GM12878 (cell line): ENCODE measurements around the gene RAPGEF6.

ENCODE experiments used
- EP300 ChIP-seq, 2 experiments: fragments of 150-350 bp in 1 of 2; IDR thresholded peaks; 2 replicates each; pipeline ENCODE4 v1.6.1; 2011 to 2012; ENCODE audit warnings: low read depth in 2 of 2, low read length in 2 of 2, borderline replicate concordance in 1 of 2, improper control_type of control experiment in 1 of 2, inconsistent platforms in 1 of 2; ENCODE audit not compliant: control insufficient read depth in 1 of 2
- TF ChIP-seq, protein P1 (sequence below): fragments of 450-650 bp; IDR thresholded peaks from 2 replicates; pipeline ENCODE4 v1.6.1; 2017; ENCODE audit warnings: mild to moderate bottlenecking
- TF ChIP-seq, protein P2 (sequence below), 3 experiments: IDR thresholded peaks in 2 of 3; conservative IDR thresholded peaks in 1 of 3; 2 replicates each; pipeline ENCODE4 v1.5.1; 2011; ENCODE audit warnings: low read depth in 3 of 3, low read length in 3 of 3, mild to moderate bottlenecking in 3 of 3, control low read depth in 2 of 3, moderate library complexity in 2 of 3, inconsistent platforms in 1 of 3, mixed read lengths in 1 of 3; ENCODE audit not compliant: control insufficient read depth in 2 of 3, insufficient read depth in 1 of 3; ENCODE audit errors: extremely low read depth in 1 of 3
- TF ChIP-seq, protein P3 (sequence below): IDR thresholded peaks from 2 replicates; pipeline ENCODE4 v1.6.1; 2012; ENCODE audit warnings: low read depth, low read length, improper control_type of control experiment

DNA sequence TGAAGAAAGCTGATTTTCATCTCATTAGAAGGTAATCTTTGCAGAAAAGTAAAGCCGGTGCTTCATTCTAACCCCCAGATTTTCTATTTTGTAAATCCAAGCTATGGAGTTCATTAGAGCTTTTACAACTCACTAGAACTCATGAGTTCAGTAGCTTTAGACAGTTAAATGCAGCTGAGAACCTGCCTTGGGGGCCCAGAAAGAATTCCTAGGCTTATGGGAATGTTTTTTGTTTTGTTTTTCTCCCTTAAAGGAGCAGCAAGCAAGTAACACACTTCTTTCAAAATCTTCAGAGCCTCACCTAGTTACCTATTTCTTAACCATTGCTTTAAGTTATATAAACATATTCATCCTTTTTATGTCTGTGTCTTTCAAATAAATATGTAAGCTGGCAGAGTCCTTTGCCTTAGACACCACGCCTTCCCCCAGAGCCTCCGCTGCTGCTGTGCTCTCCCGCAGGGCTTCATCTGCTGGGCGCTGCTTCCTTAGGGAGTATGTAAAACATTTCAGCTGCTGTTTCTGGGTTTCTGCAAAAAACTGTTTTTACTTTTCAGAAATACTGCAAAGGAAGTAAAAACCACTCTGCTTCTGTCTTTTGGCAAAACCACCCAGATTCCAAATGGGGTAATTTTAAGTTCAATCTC lies 238.3 kb downstream of the RAPGEF6 start:
- TF ChIP-seq EP300 (IDR thresholded peaks at IDR 0.05; ENCODE audit: borderline replicate concordance in 1 of 2, control insufficient read depth in 1 of 2, low read depth in 2 of 2, low read length in 2 of 2), result no peak
- TF ChIP-seq, protein P1, sequence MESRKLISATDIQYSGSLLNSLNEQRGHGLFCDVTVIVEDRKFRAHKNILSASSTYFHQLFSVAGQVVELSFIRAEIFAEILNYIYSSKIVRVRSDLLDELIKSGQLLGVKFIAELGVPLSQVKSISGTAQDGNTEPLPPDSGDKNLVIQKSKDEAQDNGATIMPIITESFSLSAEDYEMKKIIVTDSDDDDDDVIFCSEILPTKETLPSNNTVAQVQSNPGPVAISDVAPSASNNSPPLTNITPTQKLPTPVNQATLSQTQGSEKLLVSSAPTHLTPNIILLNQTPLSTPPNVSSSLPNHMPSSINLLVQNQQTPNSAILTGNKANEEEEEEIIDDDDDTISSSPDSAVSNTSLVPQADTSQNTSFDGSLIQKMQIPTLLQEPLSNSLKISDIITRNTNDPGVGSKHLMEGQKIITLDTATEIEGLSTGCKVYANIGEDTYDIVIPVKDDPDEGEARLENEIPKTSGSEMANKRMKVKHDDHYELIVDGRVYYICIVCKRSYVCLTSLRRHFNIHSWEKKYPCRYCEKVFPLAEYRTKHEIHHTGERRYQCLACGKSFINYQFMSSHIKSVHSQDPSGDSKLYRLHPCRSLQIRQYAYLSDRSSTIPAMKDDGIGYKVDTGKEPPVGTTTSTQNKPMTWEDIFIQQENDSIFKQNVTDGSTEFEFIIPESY, result no peak
- TF ChIP-seq, protein P2, sequence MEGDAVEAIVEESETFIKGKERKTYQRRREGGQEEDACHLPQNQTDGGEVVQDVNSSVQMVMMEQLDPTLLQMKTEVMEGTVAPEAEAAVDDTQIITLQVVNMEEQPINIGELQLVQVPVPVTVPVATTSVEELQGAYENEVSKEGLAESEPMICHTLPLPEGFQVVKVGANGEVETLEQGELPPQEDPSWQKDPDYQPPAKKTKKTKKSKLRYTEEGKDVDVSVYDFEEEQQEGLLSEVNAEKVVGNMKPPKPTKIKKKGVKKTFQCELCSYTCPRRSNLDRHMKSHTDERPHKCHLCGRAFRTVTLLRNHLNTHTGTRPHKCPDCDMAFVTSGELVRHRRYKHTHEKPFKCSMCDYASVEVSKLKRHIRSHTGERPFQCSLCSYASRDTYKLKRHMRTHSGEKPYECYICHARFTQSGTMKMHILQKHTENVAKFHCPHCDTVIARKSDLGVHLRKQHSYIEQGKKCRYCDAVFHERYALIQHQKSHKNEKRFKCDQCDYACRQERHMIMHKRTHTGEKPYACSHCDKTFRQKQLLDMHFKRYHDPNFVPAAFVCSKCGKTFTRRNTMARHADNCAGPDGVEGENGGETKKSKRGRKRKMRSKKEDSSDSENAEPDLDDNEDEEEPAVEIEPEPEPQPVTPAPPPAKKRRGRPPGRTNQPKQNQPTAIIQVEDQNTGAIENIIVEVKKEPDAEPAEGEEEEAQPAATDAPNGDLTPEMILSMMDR (IDR thresholded peaks at IDR 0.05 in 2 of 3, conservative IDR thresholded peaks at IDR 0.05 in 1 of 3; ENCODE audit: control insufficient read depth in 2 of 3, extremely low read depth in 1 of 3, insufficient read depth in 1 of 3, low read depth in 3 of 3, low read length in 3 of 3), result no peak
- TF ChIP-seq, protein P3, sequence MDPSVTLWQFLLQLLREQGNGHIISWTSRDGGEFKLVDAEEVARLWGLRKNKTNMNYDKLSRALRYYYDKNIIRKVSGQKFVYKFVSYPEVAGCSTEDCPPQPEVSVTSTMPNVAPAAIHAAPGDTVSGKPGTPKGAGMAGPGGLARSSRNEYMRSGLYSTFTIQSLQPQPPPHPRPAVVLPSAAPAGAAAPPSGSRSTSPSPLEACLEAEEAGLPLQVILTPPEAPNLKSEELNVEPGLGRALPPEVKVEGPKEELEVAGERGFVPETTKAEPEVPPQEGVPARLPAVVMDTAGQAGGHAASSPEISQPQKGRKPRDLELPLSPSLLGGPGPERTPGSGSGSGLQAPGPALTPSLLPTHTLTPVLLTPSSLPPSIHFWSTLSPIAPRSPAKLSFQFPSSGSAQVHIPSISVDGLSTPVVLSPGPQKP, result no peak
